ENCODE measurements around the gene ITGA2. TPM values are rescaled to one million over a fixed set of nuclear protein-coding genes. Genes with fewer than 3 reads are reported as not detected.
A peak's percentile ranks its signal among the peaks of the same experiment; 100 is the strongest.
"Not testable (repeated sequence)": the region's sequence is repeated elsewhere in the genome, so short reads cannot be mapped to it uniquely, and the experiment has no call there.

ITGA2 gene
- total RNA-seq, 4 donors from 2014 or later, result 12.0 to 28.5 (median 21.6) TPM

DNA sequence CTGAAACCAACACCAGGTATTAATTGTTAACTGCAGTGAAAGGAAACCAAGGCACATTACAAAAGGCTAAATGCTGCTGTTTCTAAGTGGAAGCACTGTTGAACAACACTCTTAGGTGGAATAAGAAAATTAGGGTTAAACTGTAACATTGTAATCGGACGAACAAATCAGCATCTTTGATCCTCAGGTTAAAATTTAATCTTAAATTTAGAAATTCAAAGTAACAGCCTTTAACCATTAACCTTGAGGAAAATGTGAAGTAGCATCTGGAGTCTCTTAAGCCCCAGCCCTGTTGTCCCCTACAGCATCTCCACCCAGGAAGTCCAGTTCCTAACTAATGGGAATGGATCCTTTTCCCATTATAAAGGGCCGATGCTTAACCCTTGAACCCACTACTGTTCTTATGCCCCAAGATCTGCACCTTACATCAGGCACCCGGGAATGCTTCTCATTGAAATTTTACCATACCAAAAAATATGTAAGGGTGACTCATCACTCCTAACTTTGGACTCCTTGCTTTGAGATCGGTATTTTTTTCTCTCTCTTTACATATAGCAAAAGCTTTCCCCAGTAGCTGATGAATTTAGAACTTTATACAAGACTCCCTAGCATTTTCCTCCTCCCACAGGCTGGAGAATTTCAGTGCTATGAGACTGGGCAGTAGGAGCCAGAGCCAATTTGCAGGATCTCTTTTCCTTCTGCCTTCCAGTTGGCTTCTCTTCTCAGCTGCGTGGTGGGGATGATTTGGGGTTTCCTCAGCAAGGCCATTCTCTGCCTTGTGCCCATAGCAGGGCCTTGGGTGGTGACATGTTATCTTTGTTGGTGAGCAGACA lies 32.0 kb upstream of the ITGA2 start:
- Histone ChIP-seq H3K27ac (no peak overlapping the region), H3K36me3 (no peaks in the 10 kb centered on the region), H3K9me3 (no peaks in the 10 kb centered on the region), H3K27me3 (no peaks in the 10 kb centered on the region), H3K4me3 (no peak overlapping the region), H3K4me1 (peaks cover 0 to 10% (median 0%) of the 10 kb centered on the region in 3 donors)
- TF ChIP-seq POLR2A (IDR thresholded peaks at IDR 0.05), result no peak
- TF ChIP-seq, protein P1, sequence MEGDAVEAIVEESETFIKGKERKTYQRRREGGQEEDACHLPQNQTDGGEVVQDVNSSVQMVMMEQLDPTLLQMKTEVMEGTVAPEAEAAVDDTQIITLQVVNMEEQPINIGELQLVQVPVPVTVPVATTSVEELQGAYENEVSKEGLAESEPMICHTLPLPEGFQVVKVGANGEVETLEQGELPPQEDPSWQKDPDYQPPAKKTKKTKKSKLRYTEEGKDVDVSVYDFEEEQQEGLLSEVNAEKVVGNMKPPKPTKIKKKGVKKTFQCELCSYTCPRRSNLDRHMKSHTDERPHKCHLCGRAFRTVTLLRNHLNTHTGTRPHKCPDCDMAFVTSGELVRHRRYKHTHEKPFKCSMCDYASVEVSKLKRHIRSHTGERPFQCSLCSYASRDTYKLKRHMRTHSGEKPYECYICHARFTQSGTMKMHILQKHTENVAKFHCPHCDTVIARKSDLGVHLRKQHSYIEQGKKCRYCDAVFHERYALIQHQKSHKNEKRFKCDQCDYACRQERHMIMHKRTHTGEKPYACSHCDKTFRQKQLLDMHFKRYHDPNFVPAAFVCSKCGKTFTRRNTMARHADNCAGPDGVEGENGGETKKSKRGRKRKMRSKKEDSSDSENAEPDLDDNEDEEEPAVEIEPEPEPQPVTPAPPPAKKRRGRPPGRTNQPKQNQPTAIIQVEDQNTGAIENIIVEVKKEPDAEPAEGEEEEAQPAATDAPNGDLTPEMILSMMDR (IDR thresholded peaks at IDR 0.05), result no peak
- DNase-seq, result no peak
- 72 to 77% methylated on average over 6 of the region's 6 CpGs for WGBS, 2 donors
- intact Hi-C loops (cut with DNase I), result no loop called here

DNA sequence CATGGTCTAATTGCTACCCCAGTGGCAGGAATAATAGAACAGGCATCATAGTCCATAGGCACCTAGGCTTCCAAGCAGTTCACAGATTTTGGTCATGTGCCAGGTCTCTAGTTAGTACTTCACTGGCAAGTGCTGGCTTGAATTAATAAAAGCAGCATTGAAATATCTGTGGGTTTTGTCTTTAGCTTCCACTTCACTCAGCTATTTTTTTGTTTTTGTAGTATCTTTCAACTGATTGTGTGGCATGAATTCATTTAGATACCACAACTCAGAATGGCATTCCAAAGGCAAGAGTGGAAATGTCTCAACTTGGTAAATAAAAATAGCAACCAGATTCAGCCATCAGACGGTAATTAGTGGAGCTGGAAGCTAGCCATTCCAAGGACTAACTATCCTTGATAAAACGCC lies 27.9 kb upstream of the ITGA2 start:
- Histone ChIP-seq H3K27ac (peak overlapping the region in 1 of 4 donors; percentile 4), H3K36me3 (no peaks in the 10 kb centered on the region), H3K4me1 (peaks cover 0 to 13% (median 0%) of the 10 kb centered on the region in 3 donors), H3K4me3 (no peak overlapping the region), H3K9me3 (no peaks in the 10 kb centered on the region), H3K27me3 (no peaks in the 10 kb centered on the region)
- TF ChIP-seq POLR2A (IDR thresholded peaks at IDR 0.05), result no peak
- TF ChIP-seq, protein P1 (IDR thresholded peaks at IDR 0.05), result no peak
- intact Hi-C loops (cut with DNase I), result no loop called here
- no peak for DNase-seq
- 23 to 31% methylated on average over 2 of the region's 2 CpGs for whole genome bisulfite sequencing, 2 donors

DNA sequence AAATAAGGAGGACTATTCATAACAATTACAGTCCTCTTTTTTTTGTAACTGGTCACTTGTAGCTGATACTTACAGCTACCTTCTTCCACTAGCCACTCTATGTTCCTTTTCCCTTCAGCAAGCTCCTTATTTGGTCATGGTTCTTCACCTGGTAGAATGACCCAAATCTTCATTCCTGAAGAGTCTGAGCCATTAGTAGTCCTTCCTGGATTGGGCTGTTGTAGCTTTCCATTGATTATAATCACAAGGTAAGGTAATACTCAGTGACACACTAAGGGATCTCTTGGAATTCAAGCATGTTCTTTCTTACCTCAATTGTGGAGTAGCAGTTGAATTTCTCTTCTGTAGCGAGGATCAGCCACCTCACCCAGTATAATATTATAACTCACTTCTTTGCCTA lies 25.5 kb upstream of the ITGA2 start:
- TF ChIP-seq POLR2A (IDR thresholded peaks at IDR 0.05), result no peak
- TF ChIP-seq, protein P1 (IDR thresholded peaks at IDR 0.05), result no peak
- H3K4me1 ChIP-seq, result peaks cover 0 to 13% (median 0%) of the 10 kb centered on the region in 3 donors
- H3K36me3 ChIP-seq, result no peaks in the 10 kb centered on the region
- H3K4me3 ChIP-seq, result no peak overlapping the region
- no peak overlapping the region for H3K27ac ChIP-seq
- intact Hi-C loops (cut with DNase I), result no loop called here
- no peaks in the 10 kb centered on the region for H3K9me3 ChIP-seq
- no peak for DNase-seq
- H3K27me3 ChIP-seq, result no peaks in the 10 kb centered on the region
- WGBS, 2 donors, result 90 to 100% methylated on average over 1 of the region's 1 CpG

DNA sequence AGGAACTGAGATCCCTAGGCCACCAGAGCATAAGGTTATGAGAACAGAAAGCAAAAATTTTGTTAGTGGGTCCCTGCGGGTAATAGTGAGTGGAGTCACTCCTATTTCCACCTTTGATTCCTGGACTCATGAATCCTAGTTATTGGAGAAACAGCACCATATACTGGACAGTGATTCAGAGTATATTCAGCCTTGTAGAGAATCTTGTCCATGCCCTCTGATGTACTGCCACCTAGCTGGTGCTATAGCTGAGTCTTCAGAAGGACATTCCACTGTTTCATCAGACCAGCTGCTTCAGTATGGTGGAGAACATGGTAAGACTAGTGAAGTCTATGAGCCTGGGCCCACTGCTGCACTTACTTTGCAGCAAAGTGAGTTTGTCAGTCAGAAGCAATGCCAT lies 25.0 kb upstream of the ITGA2 start:
- Histone ChIP-seq H3K27me3 (no peaks in the 10 kb centered on the region), H3K4me1 (peaks cover 0 to 13% (median 0%) of the 10 kb centered on the region in 3 donors), H3K4me3 (no peak overlapping the region), H3K9me3 (no peaks in the 10 kb centered on the region), H3K36me3 (no peaks in the 10 kb centered on the region), H3K27ac (no peak overlapping the region)
- intact Hi-C loops (cut with DNase I), result no loop called here
- TF ChIP-seq, protein P1 (IDR thresholded peaks at IDR 0.05), result no peak
- TF ChIP-seq POLR2A (IDR thresholded peaks at IDR 0.05), result no peak
- no peak for DNase-seq
- WGBS, 2 donors, result 90 to 100% methylated on average over 1 of the region's 1 CpG

DNA sequence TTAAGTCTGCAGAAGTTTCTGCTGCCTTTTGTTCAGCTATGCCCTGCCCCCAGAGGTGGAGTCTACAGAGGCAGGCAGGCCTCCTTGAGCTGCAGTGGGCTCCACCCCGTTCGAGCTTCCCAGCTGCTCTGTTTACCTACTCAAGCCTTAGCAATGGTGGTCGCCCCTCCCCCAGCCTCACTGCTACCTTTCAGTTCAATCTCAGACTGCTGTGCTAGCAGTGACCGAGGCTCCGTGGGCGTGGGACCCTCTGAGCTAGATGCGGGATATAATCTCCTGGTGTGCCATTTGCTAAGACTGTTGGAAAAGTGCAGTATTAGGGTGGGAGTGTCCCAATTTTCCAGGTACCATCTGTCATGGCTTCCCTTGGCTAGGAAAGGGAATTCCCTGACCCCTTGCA lies 13.0 kb upstream of the ITGA2 start:
- intact Hi-C loops (cut with DNase I), result not testable (repeated sequence)

More for the DNA sequence above, 13.0 kb upstream of the ITGA2 start:
- not testable (repeated sequence) for H3K36me3 ChIP-seq, DNase-seq, H3K27me3 ChIP-seq, H3K27ac ChIP-seq, H3K4me1 ChIP-seq, H3K4me3 ChIP-seq
- peaks cover 0 to 19% (median 11%) of the 10 kb centered on the region in 3 donors for H3K9me3 ChIP-seq
- WGBS, 2 donors, result 69 to 100% methylated on average over 2 to 7 of the region's 7 CpGs
